ENCODE data around the gene KANSL1. TPM values are rescaled to one million over a fixed set of nuclear protein-coding genes. Genes with fewer than 3 reads are reported as not detected.

KANSL1 gene

Small RNA genes lying within 50 kb of the gene (small RNA-seq; reads per million reads assigned to genes)
- not detected for gene RF00019 (ENCODE audit: low read depth)

Data from mesenchymal stem cell (in vitro differentiated cells and primary cell).